Heart left ventricle (tissue), 16 donors: ENCODE data around the gene ARHGEF12. TPM values are rescaled to one million over a fixed set of nuclear protein-coding genes. Genes with fewer than 3 reads are reported as not detected.

Source experiments
- ATAC-seq, 4 donors: fragments of 200-7000 bp; cut with Tn5 transposase; one replicate each; pipeline ENCODE4 v1.9.1; 2020 to 2022; ENCODE audit warnings: moderate library complexity in 4 of 4, mild to moderate bottlenecking in 3 of 4, moderate number of reproducible peaks in 1 of 4
- DNase-seq, 5 donors: peaks; one replicate each; pipeline ENCODE4 v3.0.0-alpha.2; 2020
- H3K27ac ChIP-seq, 12 donors: fragments of 200-600 bp; sonication (generic) in 4 of 12; one replicate each; pipeline versions ENCODE4 v1.5.0 to v1.8.0; 2016 to 2022; ENCODE audit warnings: mild to moderate bottlenecking in 2 of 12
- H3K27me3 ChIP-seq, 9 donors: fragments of 200-600 bp; sonication (generic) in 2 of 9; one replicate each; pipeline versions ENCODE4 v1.5.1 to v1.8.0; 2016 to 2022; ENCODE audit warnings: mild to moderate bottlenecking in 3 of 9
- H3K36me3 ChIP-seq, 9 donors: fragments of 200-600 bp; sonication (generic) in 2 of 9; one replicate each; pipeline versions ENCODE4 v1.5.0 to v1.8.0; 2018 to 2022; ENCODE audit warnings: mild to moderate bottlenecking in 2 of 9
- H3K4me1 ChIP-seq, 12 donors: fragments of 200-600 bp; sonication (generic) in 4 of 12; one replicate each; pipeline versions ENCODE4 v1.5.0 to v1.8.0; 2016 to 2022; ENCODE audit warnings: mild to moderate bottlenecking in 3 of 12
- H3K4me3 ChIP-seq, 12 donors: fragments of 200-600 bp; sonication (generic) in 4 of 12; one replicate each; pipeline versions ENCODE4 v1.5.0 to v1.8.0; 2017 to 2022; ENCODE audit warnings: mild to moderate bottlenecking in 9 of 12, moderate library complexity in 4 of 12
- H3K9me3 ChIP-seq, 12 donors: fragments of 200-600 bp; sonication (generic) in 4 of 12; one replicate each; pipeline versions ENCODE4 v1.5.0 to v1.8.0; 2016 to 2022; ENCODE audit warnings: mild to moderate bottlenecking in 1 of 12
- POLR2A ChIP-seq, 2 donors: fragments of 450-650 bp; IDR thresholded peaks; one replicate each; pipeline ENCODE4 v1.6.1; 2017; ENCODE audit warnings: antibody characterized with exemption in 2 of 2, mild to moderate bottlenecking in 2 of 2, moderate library complexity in 2 of 2
- WGBS, 4 donors: extraction: QIAGEN DNeasy Blood & Tissue Kit in 2 of 4; methylation state at CpG; one replicate each; pipeline versions ENCODE4 v1.1.5 to v1.1.7; 2013 to 2018; 5-methylcytosine and 5-hydroxymethylcytosine counted together
- intact Hi-C, 10 donors: fragments of 100-400 bp; cut with DNase I; formaldehyde crosslinking; loops; one replicate each; pipeline versions ENCODE4 v1.11.1 to v1.14.2; 2022
- polyA plus RNA-seq, 2 donors: library from polyadenylated mRNA; stranded (reverse); fragments of 200-250 nt; gene quantifications; one replicate each; pipeline ENCODE4 v1.2.3, GENCODE V29; 2013
- total RNA-seq, 9 donors: library from RNA; depleted of rRNA in 2 of 9; stranded (reverse); fragments of >200 nt in 2 of 9; fragmentation: NEBNext Ultra II Directional in 3 of 9; extraction: Animal tissue kit (Norgen Biotek cat#: 25700) in 3 of 9; gene quantifications; one replicate each; pipeline versions ENCODE4 v1.1.0 to v1.2.4, GENCODE V29; 2016 to 2023
- TF ChIP-seq, protein P1 (sequence below), 12 donors: fragments of 200-600 bp; sonication (generic) in 4 of 12; IDR thresholded peaks; one replicate each; pipeline versions ENCODE4 v1.5.0 to v1.8.0; 2018 to 2022; ENCODE audit warnings: antibody characterized with exemption in 12 of 12, mild to moderate bottlenecking in 5 of 12
- donor health status: ischemic (EF 13 %, LVEDD 7.1; RV severe dilation, severe dysfunction).
- donor health status: healthy with polysubstance abuse.
- donor health status: DM: no; HTN: yes; CAD: no.
- donor health status: DM: no; HTN: no; CAD: no.
- donor health status: ischemic (EF 25% LVEDD 6.9; RV normal size, moderate dysfunction).
- donor health status: ischemic (EF 25% LVEDD 5.7; RV mildly dilated, moderate dysfunction).
- donor health status: healthy.
- donor health status: DM: yes; HTN: yes; CAD: no.
- donor health status: ischemic (EF 35%, LVEDD 5.7; RV mildly dilated, moderate dysfunction).
- donor health status: nonischemic (EF 11% LVEDD 7.7; RV severe dilation, severe dysfunction).
- donor health status: DM: yes; HTN: yes; CAD: no.
- donor health status: PGD.
- donor health status: ischemic (EF 29% LVEDD 5.4; RV normal size, mild dysfunction).
- donor health status: nonischemic (EF 23%, LVEDD 6.1; RV moderate dilation, normal function).

Gene ARHGEF12
- total and polyA plus RNA-seq, 11 donors = 22.0 to 140 (median 112) TPM

GRCh38 chr11:120375076-120375475, 38.9 kb downstream of the ARHGEF12 start:
- Histone ChIP-seq H3K27me3 (no peaks in the 10 kb centered on the region), H3K36me3 (no peaks in the 10 kb centered on the region), H3K4me1 (peaks cover 9 to 74% (median 53%) of the 10 kb centered on the region in 12 donors), H3K27ac (peak overlapping the region in 8 of 12 donors; percentile 34 to 74 (median 44)), H3K9me3 (peaks cover 0 to 18% (median 0%) of the 10 kb centered on the region in 12 donors), H3K4me3 (no peak overlapping the region)
- TF ChIP-seq, protein P1, sequence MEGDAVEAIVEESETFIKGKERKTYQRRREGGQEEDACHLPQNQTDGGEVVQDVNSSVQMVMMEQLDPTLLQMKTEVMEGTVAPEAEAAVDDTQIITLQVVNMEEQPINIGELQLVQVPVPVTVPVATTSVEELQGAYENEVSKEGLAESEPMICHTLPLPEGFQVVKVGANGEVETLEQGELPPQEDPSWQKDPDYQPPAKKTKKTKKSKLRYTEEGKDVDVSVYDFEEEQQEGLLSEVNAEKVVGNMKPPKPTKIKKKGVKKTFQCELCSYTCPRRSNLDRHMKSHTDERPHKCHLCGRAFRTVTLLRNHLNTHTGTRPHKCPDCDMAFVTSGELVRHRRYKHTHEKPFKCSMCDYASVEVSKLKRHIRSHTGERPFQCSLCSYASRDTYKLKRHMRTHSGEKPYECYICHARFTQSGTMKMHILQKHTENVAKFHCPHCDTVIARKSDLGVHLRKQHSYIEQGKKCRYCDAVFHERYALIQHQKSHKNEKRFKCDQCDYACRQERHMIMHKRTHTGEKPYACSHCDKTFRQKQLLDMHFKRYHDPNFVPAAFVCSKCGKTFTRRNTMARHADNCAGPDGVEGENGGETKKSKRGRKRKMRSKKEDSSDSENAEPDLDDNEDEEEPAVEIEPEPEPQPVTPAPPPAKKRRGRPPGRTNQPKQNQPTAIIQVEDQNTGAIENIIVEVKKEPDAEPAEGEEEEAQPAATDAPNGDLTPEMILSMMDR (IDR thresholded peaks at IDR 0.05) = no peak
- TF ChIP-seq POLR2A (IDR thresholded peaks at IDR 0.05) = no peak
- no peak for DNase-seq
- WGBS, 4 donors = 42 to 67% (median 58%) methylated on average over 3 of the region's 3 CpGs
- peak in 2 of 4 donors; percentile 42 to 45 for ATAC-seq
- intact Hi-C loops = loop anchor here in 1 of 10 donors (5.0 kb wide), 1 partner anchor 38 kb away; the partner anchor contains the start of gene ARHGEF12

- peaks cover 11 to 76% (median 53%) of the 10 kb centered on the region in 12 donors for H3K4me1 ChIP-seq
- 47 to 52% (median 49%) methylated on average over 6 of the region's 6 CpGs for WGBS, 4 donors
- ATAC-seq (peak in 3 of 4 donors; percentile 29 to 62 (median 38)), DNase-seq (no peak)
- intact Hi-C loops = loop anchor here in 1 of 10 donors (5.0 kb wide), 1 partner anchor 39 kb away; the partner anchor contains the start of gene ARHGEF12
- H3K36me3 ChIP-seq = no peaks in the 10 kb centered on the region
- no peaks in the 10 kb centered on the region for H3K27me3 ChIP-seq
- peak overlapping the region in 9 of 12 donors; percentile 20 to 48 (median 38) for H3K27ac ChIP-seq
- H3K9me3 ChIP-seq = peaks cover 0 to 18% (median 0%) of the 10 kb centered on the region in 12 donors
- TF ChIP-seq, protein P1 (IDR thresholded peaks at IDR 0.05) = no peak
- no peak for TF ChIP-seq POLR2A (IDR thresholded peaks at IDR 0.05)
- no peak overlapping the region for H3K4me3 ChIP-seq
These were observed 40.5 kb downstream of the ARHGEF12 start for GRCh38 chr11:120376547-120377182.

DNA sequence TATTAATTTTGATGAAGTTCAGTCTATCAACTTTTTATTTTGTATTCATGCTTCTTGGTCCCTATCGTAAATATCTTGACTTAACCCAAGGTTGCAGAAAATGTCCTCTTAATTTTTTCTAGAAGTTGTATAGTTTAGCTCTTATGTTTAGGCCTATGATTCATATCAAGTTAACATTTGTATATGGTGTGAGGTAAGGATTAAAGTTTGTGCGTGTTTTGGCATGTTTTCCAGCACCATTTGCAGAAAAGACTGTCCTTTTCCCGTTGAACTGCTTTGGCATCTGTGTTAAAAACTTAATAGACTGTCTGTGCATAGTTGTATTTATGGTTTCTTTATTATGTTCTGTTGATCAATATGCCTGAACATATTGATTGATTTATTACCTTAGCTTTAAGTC, 42.3 kb downstream of the ARHGEF12 start:
- TF ChIP-seq, protein P1 (IDR thresholded peaks at IDR 0.05) = no peak
- no peak for TF ChIP-seq POLR2A (IDR thresholded peaks at IDR 0.05)
- DNase-seq (no peak), ATAC-seq (no peak)
- H3K4me1 ChIP-seq = peaks cover 8 to 72% (median 50%) of the 10 kb centered on the region in 12 donors
- peaks cover 0 to 18% (median 0%) of the 10 kb centered on the region in 12 donors for H3K9me3 ChIP-seq
- H3K4me3 ChIP-seq = no peak overlapping the region
- H3K27me3 ChIP-seq = no peaks in the 10 kb centered on the region
- WGBS, 4 donors = 82 to 97% (median 96%) methylated on average over 3 of the region's 3 CpGs
- intact Hi-C loops = loop anchor here in 1 of 10 donors (5.0 kb wide), 1 partner anchor 41 kb away; the partner anchor contains the start of gene ARHGEF12
- no peak overlapping the region for H3K27ac ChIP-seq
- H3K36me3 ChIP-seq = no peaks in the 10 kb centered on the region

- 82 to 89% (median 87%) methylated on average over 7 of the region's 7 CpGs for WGBS, 4 donors
- Histone ChIP-seq H3K36me3 (no peaks in the 10 kb centered on the region), H3K27ac (no peak overlapping the region), H3K4me1 (peaks cover 6 to 73% (median 48%) of the 10 kb centered on the region in 12 donors), H3K9me3 (peaks cover 0 to 18% (median 0%) of the 10 kb centered on the region in 12 donors), H3K27me3 (no peaks in the 10 kb centered on the region), H3K4me3 (no peak overlapping the region)
- TF ChIP-seq, protein P1 (IDR thresholded peaks at IDR 0.05) = no peak
- intact Hi-C loops = no loop called here
- no peak for DNase-seq
- no peak for ATAC-seq
These were observed 45.2 kb downstream of the ARHGEF12 start for GRCh38 chr11:120381401-120381800.
